ENCODE data around the gene TUBA3E.
"Not testable (repeated sequence)": the region's sequence is repeated elsewhere in the genome, so short reads cannot be mapped to it uniquely, and the experiment has no call there.

The TUBA3E gene

GRCh38 chr2:130142396-130143265 is 55.6 kb downstream of the TUBA3E start:
- not testable (repeated sequence) for DNase-seq
